ENCODE measurements around the gene NCKIPSD. TPM values are rescaled to one million over a fixed set of nuclear protein-coding genes. Genes with fewer than 3 reads are reported as not detected.

Gene NCKIPSD
- total RNA-seq, 4 donors from 2014 or later = 18.9 to 60.2 (median 39.9) TPM

- no peak for DNase-seq (ENCODE audit: low spot score)
- no peak for TF ChIP-seq CTCF (IDR thresholded peaks at IDR 0.05)
- ATAC-seq (ENCODE audit: low FRiP score) = no peak
These were observed 55.3 kb downstream of the NCKIPSD start for GRCh38 chr3:48630407-48630806.

DNA sequence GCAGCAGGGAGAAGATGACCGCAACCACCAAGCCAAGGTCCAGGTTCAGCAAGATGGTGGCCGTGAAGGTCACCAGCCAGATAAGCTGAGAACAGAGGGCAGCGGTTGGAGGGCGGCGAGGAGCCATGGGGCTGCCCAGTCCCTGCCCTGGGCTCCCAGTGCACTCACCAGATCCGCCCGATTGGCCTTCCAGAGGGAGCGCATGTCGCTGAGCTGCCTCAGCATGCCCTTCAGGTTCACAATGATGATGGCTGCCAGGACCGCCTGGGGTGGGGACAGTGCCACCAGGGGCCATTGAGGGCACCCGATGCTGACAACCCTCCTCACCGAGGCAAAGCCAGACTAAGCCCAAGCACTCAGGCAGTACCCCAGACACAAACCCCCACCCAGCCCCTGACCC, 55.8 kb downstream of the NCKIPSD start:
- ATAC-seq (ENCODE audit: low FRiP score) = no peak
- no peak for DNase-seq (ENCODE audit: low spot score)
- TF ChIP-seq CTCF (IDR thresholded peaks at IDR 0.05) = no peak

DNA sequence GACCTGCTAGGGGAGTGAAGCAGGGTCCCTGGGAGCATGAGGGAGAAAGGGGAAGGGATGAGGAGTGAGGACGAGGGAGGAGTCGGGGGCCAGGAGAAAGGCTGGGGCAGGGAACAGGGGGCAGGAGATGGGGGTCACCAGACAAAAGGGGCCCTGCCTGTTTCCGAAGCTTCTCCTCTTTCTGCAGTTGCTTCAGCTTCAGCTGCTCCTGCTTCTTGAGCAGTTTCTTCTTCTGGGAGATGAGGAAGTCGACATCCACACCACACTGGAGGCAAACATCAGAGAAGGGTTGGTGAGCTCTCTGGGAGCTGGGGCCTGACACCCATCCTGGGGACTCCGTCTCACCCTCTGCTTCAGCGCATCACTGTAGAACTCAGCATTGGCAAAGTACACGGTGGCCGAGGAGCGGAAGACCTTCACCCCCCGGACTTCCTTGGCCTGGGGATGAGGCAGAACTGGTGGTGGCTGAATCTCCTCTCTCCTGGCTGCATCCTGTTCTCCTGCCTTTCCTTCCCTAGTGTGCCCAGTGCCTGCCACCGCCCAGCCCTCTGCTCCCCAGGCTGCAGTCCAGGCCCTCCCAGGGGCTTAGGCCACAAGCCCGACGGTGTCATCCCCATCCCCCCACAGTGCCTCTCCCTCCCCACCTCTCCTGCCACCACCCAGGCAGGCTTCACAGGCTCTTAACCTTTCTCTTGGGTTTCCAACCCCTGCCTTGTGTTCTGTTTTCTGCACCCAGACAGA, 57.3 kb downstream of the NCKIPSD start:
- ATAC-seq (ENCODE audit: low FRiP score) (no peak), DNase-seq (ENCODE audit: low spot score) (no peak)
- TF ChIP-seq CTCF (IDR thresholded peaks at IDR 0.05) = no peak

DNA sequence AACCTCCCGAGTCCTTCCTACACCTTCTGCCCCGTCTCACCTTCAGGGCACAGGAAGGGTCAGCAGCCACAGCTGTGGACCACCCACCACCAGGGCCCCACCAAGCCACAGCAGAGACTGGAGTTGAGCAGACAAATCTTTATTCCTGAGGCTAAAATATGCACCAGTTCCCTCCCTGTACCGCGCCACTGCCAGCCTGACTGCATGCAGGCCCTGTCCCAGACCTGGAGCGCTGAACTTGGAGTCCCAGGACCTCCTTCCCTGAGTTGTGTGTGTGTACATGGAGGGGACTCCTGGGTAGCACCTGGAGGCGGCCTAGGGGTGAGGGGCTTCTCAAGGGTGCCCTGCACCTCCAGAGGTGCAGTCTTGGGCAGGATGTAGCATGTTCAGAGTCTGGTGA, 60.1 kb downstream of the NCKIPSD start:
- TF ChIP-seq CTCF (IDR thresholded peaks at IDR 0.05) = no peak
- ATAC-seq (ENCODE audit: low FRiP score) (no peak), DNase-seq (ENCODE audit: low spot score) (no peak)

DNA sequence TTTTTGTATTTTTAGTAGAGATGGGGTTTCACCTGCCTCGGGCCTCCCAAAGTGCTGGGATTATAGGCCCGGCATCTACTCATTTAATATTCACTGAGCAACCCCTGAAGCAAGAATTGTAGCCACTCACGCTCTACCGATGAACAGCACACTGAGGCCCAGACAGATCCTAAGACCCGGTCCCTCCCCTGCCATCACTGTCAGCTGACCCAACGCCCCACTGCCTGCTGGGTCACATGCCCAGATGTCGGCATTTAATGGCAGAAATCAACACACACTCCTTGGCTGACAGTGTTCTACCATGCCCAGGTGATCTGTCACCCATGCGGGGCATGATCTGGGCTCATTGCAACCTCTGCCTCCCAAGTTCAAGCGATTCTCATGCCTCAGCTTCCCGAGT, 60.9 kb downstream of the NCKIPSD start:
- TF ChIP-seq CTCF (IDR thresholded peaks at IDR 0.05) = no peak
- no peak for DNase-seq (ENCODE audit: low spot score)
- ATAC-seq (ENCODE audit: low FRiP score) = no peak

DNA sequence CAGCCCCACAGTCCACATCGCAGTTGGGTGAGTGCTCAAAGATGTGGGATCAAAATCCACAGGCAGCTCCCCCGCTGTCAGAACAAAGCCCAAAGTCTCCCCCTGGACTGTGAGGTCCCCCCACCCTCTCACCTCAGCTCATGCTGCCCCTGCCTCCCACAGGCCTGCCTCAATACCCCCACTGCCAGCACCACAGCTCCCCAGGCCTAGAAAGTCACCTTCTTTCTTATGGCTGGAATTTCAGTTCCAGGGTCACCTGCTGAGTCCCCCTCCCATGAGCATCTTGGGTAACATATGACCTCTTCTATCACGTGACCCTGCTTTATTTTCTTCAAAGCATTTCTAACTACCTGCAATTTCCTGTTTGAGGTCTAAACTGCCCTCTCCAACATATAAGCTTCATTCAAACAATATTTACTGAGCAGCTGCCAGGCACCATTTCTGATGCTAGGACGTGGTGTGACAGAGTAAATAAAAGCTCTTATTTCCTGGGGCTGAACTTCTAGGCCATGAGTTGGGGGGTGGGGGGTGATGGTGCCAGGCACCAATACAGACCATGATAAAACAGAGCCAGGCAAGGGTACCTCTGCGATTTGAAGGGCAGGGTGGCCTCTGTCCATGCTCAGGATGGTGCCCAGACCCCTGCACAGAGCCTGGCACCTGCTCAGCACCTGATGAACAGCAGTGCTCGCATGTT, 61.7 kb downstream of the NCKIPSD start:
- no peak for DNase-seq (ENCODE audit: low spot score)
- ATAC-seq (ENCODE audit: low FRiP score) = no peak
- TF ChIP-seq CTCF (IDR thresholded peaks at IDR 0.05) = no peak

Small RNA genes within 50 kb of the gene (small RNA-seq; reads per million reads assigned to genes)
- gene AC141002.1 = not detected

Other genes with a start within 250 kb of the NCKIPSD start
- gene CCDC51, start 245.8 kb downstream of the NCKIPSD start, total RNA-seq = 10 to 100 TPM; 11.6 to 15.1 (median 13.6) TPM
- 100 to 1,000 TPM; 239 to 266 (median 255) TPM for gene TMA7, start 245.7 kb downstream of the NCKIPSD start, total RNA-seq
- gene ATRIP, start 239.2 kb downstream of the NCKIPSD start, total RNA-seq = 1 to 10 TPM; 4.0 to 6.5 (median 5.5) TPM
- gene SHISA5, start 181.7 kb downstream of the NCKIPSD start, total RNA-seq = 100 to 1,000 TPM in 3 of 4 donors, 10 to 100 TPM in 1; 99.5 to 120 (median 118) TPM
- 10 to 100 TPM in 1 of 4 donors, 1 to 10 TPM in 3; 1.9 to 16.2 (median 3.2) TPM for gene PFKFB4, start 129.1 kb downstream of the NCKIPSD start, total RNA-seq
- gene UCN2, start 122.1 kb downstream of the NCKIPSD start, total RNA-seq = under 1 TPM in 1 of 4 donors, not detected in 3; 0.28 TPM
- 1 to 10 TPM in 3 of 4 donors, under 1 TPM in 1; 0.31 to 2.2 (median 1.9) TPM for gene COL7A1, start 90.6 kb downstream of the NCKIPSD start, total RNA-seq
- gene UQCRC1, start 76.3 kb downstream of the NCKIPSD start, total RNA-seq = 100 to 1,000 TPM; 207 to 282 (median 254) TPM
- not detected for gene TMEM89, start 64.1 kb downstream of the NCKIPSD start, total RNA-seq
- 10 to 100 TPM in 3 of 4 donors, 1 to 10 TPM in 1; 9.9 to 17.8 (median 14.6) TPM for gene SLC26A6, start 50.5 kb downstream of the NCKIPSD start, total RNA-seq
- 1 to 10 TPM in 2 of 4 donors, under 1 TPM in 2; 0.48 to 2.2 (median 1.1) TPM for gene CELSR3, start 23.0 kb downstream of the NCKIPSD start, total RNA-seq
- 10 to 100 TPM; 35.8 to 77.9 (median 73.3) TPM for gene IP6K2, start 31.3 kb upstream of the NCKIPSD start, total RNA-seq
- 10 to 100 TPM; 28.4 to 35.1 (median 32.0) TPM for gene PRKAR2A, start 162.0 kb upstream of the NCKIPSD start, total RNA-seq
- gene SLC25A20, start 213.0 kb upstream of the NCKIPSD start, total RNA-seq = 10 to 100 TPM; 34.0 to 57.8 (median 40.6) TPM
- 100 to 1,000 TPM in 2 of 4 donors, 10 to 100 TPM in 2; 80.4 to 122 (median 97.8) TPM for gene ARIH2, start 232.9 kb upstream of the NCKIPSD start, total RNA-seq

Data from omental fat pad (tissue), 4 donors.